Measurements from ENCODE around the gene DOCK1. TPM values are rescaled to one million over a fixed set of nuclear protein-coding genes. Genes with fewer than 3 reads are reported as not detected.

Gene DOCK1
- total RNA-seq, 6 experiments from 2014 or later = 50.6 to 59.9 (median 54.7) TPM

GRCh38 chr10:127100983-127101615, 195.9 kb downstream of the DOCK1 start:
- H3K9me3 Mint-ChIP-seq = no peaks in the 10 kb centered on the region
- TF ChIP-seq, protein P1, sequence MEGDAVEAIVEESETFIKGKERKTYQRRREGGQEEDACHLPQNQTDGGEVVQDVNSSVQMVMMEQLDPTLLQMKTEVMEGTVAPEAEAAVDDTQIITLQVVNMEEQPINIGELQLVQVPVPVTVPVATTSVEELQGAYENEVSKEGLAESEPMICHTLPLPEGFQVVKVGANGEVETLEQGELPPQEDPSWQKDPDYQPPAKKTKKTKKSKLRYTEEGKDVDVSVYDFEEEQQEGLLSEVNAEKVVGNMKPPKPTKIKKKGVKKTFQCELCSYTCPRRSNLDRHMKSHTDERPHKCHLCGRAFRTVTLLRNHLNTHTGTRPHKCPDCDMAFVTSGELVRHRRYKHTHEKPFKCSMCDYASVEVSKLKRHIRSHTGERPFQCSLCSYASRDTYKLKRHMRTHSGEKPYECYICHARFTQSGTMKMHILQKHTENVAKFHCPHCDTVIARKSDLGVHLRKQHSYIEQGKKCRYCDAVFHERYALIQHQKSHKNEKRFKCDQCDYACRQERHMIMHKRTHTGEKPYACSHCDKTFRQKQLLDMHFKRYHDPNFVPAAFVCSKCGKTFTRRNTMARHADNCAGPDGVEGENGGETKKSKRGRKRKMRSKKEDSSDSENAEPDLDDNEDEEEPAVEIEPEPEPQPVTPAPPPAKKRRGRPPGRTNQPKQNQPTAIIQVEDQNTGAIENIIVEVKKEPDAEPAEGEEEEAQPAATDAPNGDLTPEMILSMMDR (IDR thresholded peaks at IDR 0.05) = no peak
- no peak overlapping the region for H3K27ac Mint-ChIP-seq
- H3K4me3 Mint-ChIP-seq = no peak overlapping the region
- H3K36me3 Mint-ChIP-seq (ENCODE audit: low read depth) = peaks cover 12% of the 10 kb centered on the region
- no peaks in the 10 kb centered on the region for H3K4me1 Mint-ChIP-seq (ENCODE audit: low read depth)
- H3K27me3 Mint-ChIP-seq (ENCODE audit: insufficient read depth) = no peaks in the 10 kb centered on the region; the same call in none of the 2 replicates
- DNase-seq = no peak

DNA sequence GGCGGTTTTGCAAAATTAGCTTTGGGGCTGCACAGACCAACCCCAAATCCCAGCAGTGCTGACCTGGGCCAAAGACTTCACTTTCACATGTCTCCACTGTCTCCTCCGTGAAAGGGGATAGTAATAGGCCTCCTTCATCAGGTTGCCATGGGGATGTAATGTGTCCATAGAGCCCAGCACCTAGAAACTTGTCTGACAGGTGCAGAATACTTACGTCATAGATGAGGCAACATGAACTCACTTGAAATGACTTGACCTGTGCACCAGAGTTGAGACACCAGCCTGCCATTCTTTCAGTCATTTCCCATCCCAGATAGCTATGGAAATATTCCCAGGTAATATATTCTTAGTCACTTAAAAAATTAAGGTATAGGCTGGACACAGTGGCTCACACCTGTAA, 196.9 kb downstream of the DOCK1 start:
- H3K9me3 Mint-ChIP-seq = no peaks in the 10 kb centered on the region

DNA sequence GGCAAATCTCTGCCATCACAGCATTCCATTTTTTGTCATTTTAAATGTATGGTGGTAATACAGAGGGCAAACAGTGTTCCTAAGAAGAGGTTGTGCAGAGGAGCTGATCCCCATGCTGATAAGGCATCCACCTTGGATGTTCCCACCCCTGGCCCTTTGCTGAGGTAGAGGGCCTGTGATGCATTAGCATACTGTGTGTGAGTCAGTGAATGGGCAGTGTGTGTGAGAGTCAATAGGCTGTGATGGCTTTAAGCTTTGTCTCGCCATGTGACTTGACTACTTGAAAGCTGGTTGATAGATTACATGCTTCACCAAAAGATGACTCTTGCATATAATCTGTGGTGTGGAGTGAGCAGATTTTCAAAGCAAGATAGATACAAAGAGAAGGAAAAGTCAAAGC, 209.9 kb downstream of the DOCK1 start:
- TF ChIP-seq, protein P1 (IDR thresholded peaks at IDR 0.05) = no peak
- Mint-ChIP-seq H3K36me3 (ENCODE audit: low read depth) (peaks cover 61% of the 10 kb centered on the region), H3K4me3 (no peak overlapping the region), H3K27ac (no peak overlapping the region), H3K9me3 (no peaks in the 10 kb centered on the region), H3K27me3 (ENCODE audit: insufficient read depth) (no peaks in the 10 kb centered on the region), H3K4me1 (ENCODE audit: low read depth) (no peaks in the 10 kb centered on the region)
- DNase-seq = no peak

More for the DNA sequence above, 196.9 kb downstream of the DOCK1 start:
- H3K4me1 Mint-ChIP-seq (ENCODE audit: low read depth) = no peaks in the 10 kb centered on the region
- TF ChIP-seq, protein P1 (IDR thresholded peaks at IDR 0.05) = no peak
- H3K36me3 Mint-ChIP-seq (ENCODE audit: low read depth) = peaks cover 18% of the 10 kb centered on the region
- H3K27me3 Mint-ChIP-seq (ENCODE audit: insufficient read depth) = peaks cover 1% of the 10 kb centered on the region
- no peak for DNase-seq
- H3K27ac Mint-ChIP-seq = no peak overlapping the region
- H3K4me3 Mint-ChIP-seq = no peak overlapping the region

- H3K4me3 Mint-ChIP-seq = no peak overlapping the region
- H3K36me3 Mint-ChIP-seq (ENCODE audit: low read depth) = peaks cover 49% of the 10 kb centered on the region
- TF ChIP-seq, protein P1 (IDR thresholded peaks at IDR 0.05) = no peak
- no peak overlapping the region for H3K27ac Mint-ChIP-seq
- H3K27me3 Mint-ChIP-seq (ENCODE audit: insufficient read depth) = no peaks in the 10 kb centered on the region
- peak; percentile 35 for DNase-seq
- H3K9me3 Mint-ChIP-seq = no peaks in the 10 kb centered on the region
- H3K4me1 Mint-ChIP-seq (ENCODE audit: low read depth) = no peaks in the 10 kb centered on the region
Measured at GRCh38 chr10:127117125-127117524, 211.9 kb downstream of the DOCK1 start.

GRCh38 chr10:127118034-127118433, 212.8 kb downstream of the DOCK1 start:
- no peaks in the 10 kb centered on the region for H3K4me1 Mint-ChIP-seq (ENCODE audit: low read depth)
- no peak overlapping the region for H3K27ac Mint-ChIP-seq
- no peaks in the 10 kb centered on the region for H3K27me3 Mint-ChIP-seq (ENCODE audit: insufficient read depth)
- no peak for DNase-seq
- no peak overlapping the region for H3K4me3 Mint-ChIP-seq
- H3K9me3 Mint-ChIP-seq = no peaks in the 10 kb centered on the region
- peaks cover 47% of the 10 kb centered on the region for H3K36me3 Mint-ChIP-seq (ENCODE audit: low read depth)
- TF ChIP-seq, protein P1 (IDR thresholded peaks at IDR 0.05) = no peak

Data from HFFc6 (cell line).